Measurements from ENCODE around the gene MAD1L1.
A peak's percentile ranks its signal among the peaks of the same experiment; 100 is the strongest.

Gene MAD1L1

GRCh38 chr7:1812509-1813393 is 420.0 kb downstream of the MAD1L1 start:
- peak; percentile 78 for TF ChIP-seq CTCF (conservative IDR thresholded peaks at IDR 0.05)
- H3K27ac ChIP-seq: no peak overlapping the region

- TF ChIP-seq CTCF (conservative IDR thresholded peaks at IDR 0.05): no peak
- peak overlapping the region; percentile 13; the same call in 1 of the 2 replicates for H3K27ac ChIP-seq
Measured at GRCh38 chr7:1811850-1812508, 420.8 kb downstream of the MAD1L1 start.

GRCh38 chr7:1810961-1811849 is 421.5 kb downstream of the MAD1L1 start:
- 0 out of 2 replicates have a peak overlapping the region, but pooled peaks have one; percentile 13 for H3K27ac ChIP-seq
- no peak for TF ChIP-seq CTCF (conservative IDR thresholded peaks at IDR 0.05)

- H3K27ac ChIP-seq: no peak overlapping the region
- no peak for TF ChIP-seq CTCF (conservative IDR thresholded peaks at IDR 0.05)
Measured at GRCh38 chr7:1810521-1810920, 422.2 kb downstream of the MAD1L1 start.

GRCh38 chr7:1809601-1810258 is 423.0 kb downstream of the MAD1L1 start:
- H3K27ac ChIP-seq: no peak overlapping the region
- TF ChIP-seq CTCF (conservative IDR thresholded peaks at IDR 0.05): no peak

- H3K27ac ChIP-seq: no peak overlapping the region
- no peak for TF ChIP-seq CTCF (conservative IDR thresholded peaks at IDR 0.05)
Measured at GRCh38 chr7:1809070-1809469, 423.7 kb downstream of the MAD1L1 start.
